Fibroblast of the aortic adventitia (primary cell): Measurements from ENCODE around the gene GPC6. TPM values are rescaled to one million over a fixed set of nuclear protein-coding genes. Genes with fewer than 3 reads are reported as not detected.

Experiments used
- DNase-seq: peaks from one replicate; pipeline ENCODE4 v3.0.0-alpha.2; 2010; ENCODE audit warnings: low read depth
- H3K4me3 ChIP-seq: 2 replicates; pipeline ENCODE4 v1.5.1; 2011; ENCODE audit warnings: low read depth, mild to moderate bottlenecking, control low read depth, low read length, moderate library complexity
- CTCF ChIP-seq: IDR thresholded peaks from 2 replicates; pipeline ENCODE4 v1.5.1; 2011; ENCODE audit warnings: mild to moderate bottlenecking, low read length, control low read depth, inconsistent platforms; ENCODE audit not compliant: insufficient read depth
- total RNA-seq: library from RNA; depleted of rRNA; stranded (reverse); fragments of >200 nt; gene quantifications from 2 replicates; pipeline ENCODE4 v1.2.3, GENCODE V29; 2012; ENCODE audit warnings: low replicate concordance

The GPC6 gene
- total RNA-seq, 1 donor, result 92.6 TPM

- DNase-seq, result no peak
- H3K4me3 ChIP-seq, result no peak overlapping the region
- TF ChIP-seq CTCF, result no peak
Observed at GRCh38 chr13:93420206-93420605, 193.6 kb downstream of the GPC6 start.

- no peak overlapping the region for H3K4me3 ChIP-seq
- no peak for TF ChIP-seq CTCF
- DNase-seq, result no peak
Observed at GRCh38 chr13:93420887-93421286, 194.3 kb downstream of the GPC6 start.

GRCh38 chr13:93422980-93423543 lies 196.5 kb downstream of the GPC6 start:
- no peak for TF ChIP-seq CTCF
- DNase-seq, result no peak
- H3K4me3 ChIP-seq, result no peak overlapping the region

- no peak for TF ChIP-seq CTCF
- no peak for DNase-seq
- no peak overlapping the region for H3K4me3 ChIP-seq
Observed at GRCh38 chr13:93425411-93425810, 198.8 kb downstream of the GPC6 start.

GRCh38 chr13:93430381-93430780 lies 203.8 kb downstream of the GPC6 start:
- TF ChIP-seq CTCF, result no peak
- H3K4me3 ChIP-seq, result no peak overlapping the region
- no peak for DNase-seq

- TF ChIP-seq CTCF, result no peak
- H3K4me3 ChIP-seq, result no peak overlapping the region
- DNase-seq, result no peak
Observed at GRCh38 chr13:93435651-93436050, 209.0 kb downstream of the GPC6 start.

GRCh38 chr13:93437081-93437480 lies 210.5 kb downstream of the GPC6 start:
- DNase-seq, result no peak
- TF ChIP-seq CTCF, result no peak
- no peak overlapping the region for H3K4me3 ChIP-seq
